Mesodermal cell (in vitro differentiated cells): ENCODE results near the gene SYNE4.
"Not testable (repeated sequence)": the region's sequence is repeated elsewhere in the genome, so short reads cannot be mapped to it uniquely, and the experiment has no call there.

Experiments used
- H3K27ac ChIP-seq: 2 replicates; pipeline ENCODE4 v1.7.0; 2013; ENCODE audit warnings: mild to moderate bottlenecking, low read depth, low read length, moderate library complexity; ENCODE audit not compliant: severe bottlenecking
- H3K36me3 ChIP-seq: 2 replicates; pipeline ENCODE4 v1.7.1; 2013; ENCODE audit warnings: mild to moderate bottlenecking, low read length, moderate library complexity; ENCODE audit not compliant: control insufficient read depth, insufficient read depth
- H3K4me1 ChIP-seq: one replicate; pipeline ENCODE4 v1.7.1; 2013; ENCODE audit warnings: mild to moderate bottlenecking, low read length; ENCODE audit not compliant: insufficient read depth, control insufficient read depth, poor library complexity, severe bottlenecking
- H3K4me3 ChIP-seq: 2 replicates; pipeline ENCODE4 v1.7.0; 2013; ENCODE audit warnings: low read length, control low read depth, mild to moderate bottlenecking; ENCODE audit not compliant: insufficient read depth, poor library complexity, severe bottlenecking; ENCODE audit errors: extremely low read depth
- H3K9me3 ChIP-seq: 2 replicates; pipeline ENCODE4 v1.7.1; 2013; ENCODE audit warnings: mild to moderate bottlenecking, low read length, moderate library complexity; ENCODE audit not compliant: control insufficient read depth
- WGBS, 2 experiments: methylation state at CpG; one replicate each; pipeline ENCODE4 v1.1.5; 2013; ENCODE audit warnings: missing lambda C conversion rate in 2 of 2; ENCODE audit not compliant: insufficient coverage in 2 of 2; 5-methylcytosine and 5-hydroxymethylcytosine counted together

SYNE4 gene

GRCh38 chr19:36041831-36042230 lies 33.2 kb upstream of the SYNE4 start:
- Histone ChIP-seq H3K27ac (peak overlapping the region; percentile 78), H3K4me1 (peaks cover 12% of the 10 kb centered on the region), H3K36me3 (peaks cover 4% of the 10 kb centered on the region), H3K4me3 (no peak overlapping the region), H3K9me3 (no peaks in the 10 kb centered on the region)
- WGBS, 2 experiments = 9 to 80% methylated on average over 1 of the region's 3 CpGs

GRCh38 chr19:36041092-36041491 lies 32.5 kb upstream of the SYNE4 start:
- 91 to 93% methylated on average over 2 to 4 of the region's 6 CpGs for WGBS, 2 experiments
- not testable (repeated sequence) for H3K9me3 ChIP-seq, H3K4me3 ChIP-seq, H3K36me3 ChIP-seq
- H3K27ac ChIP-seq = peak overlapping the region; percentile 78
- peaks cover 12% of the 10 kb centered on the region for H3K4me1 ChIP-seq

DNA sequence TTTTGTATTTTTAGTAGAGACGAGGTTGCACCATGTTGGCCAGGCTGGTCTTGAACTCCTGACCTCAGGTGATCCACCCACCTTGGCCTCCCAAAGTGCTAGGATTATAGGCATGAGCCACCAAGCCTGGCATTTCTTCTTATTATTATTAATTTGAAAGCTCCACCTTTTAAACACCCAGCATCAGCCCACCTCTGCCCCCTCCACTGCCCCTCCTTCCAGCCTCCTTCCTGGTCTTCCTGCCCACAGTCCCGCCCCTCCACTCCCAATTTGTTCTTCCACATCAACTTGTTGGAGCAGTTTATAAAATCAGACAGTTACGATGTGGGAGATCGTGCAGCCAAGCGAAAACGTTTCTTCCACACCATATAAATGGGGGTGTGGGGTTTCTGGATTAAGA lies 31.9 kb upstream of the SYNE4 start:
- H3K4me1 ChIP-seq = peaks cover 12% of the 10 kb centered on the region
- H3K9me3 ChIP-seq = no peaks in the 10 kb centered on the region
- WGBS, 2 experiments = 86 to 100% methylated on average over 2 of the region's 6 CpGs
- peaks cover 4% of the 10 kb centered on the region for H3K36me3 ChIP-seq
- H3K4me3 ChIP-seq = no peak overlapping the region
- H3K27ac ChIP-seq = no peak overlapping the region

DNA sequence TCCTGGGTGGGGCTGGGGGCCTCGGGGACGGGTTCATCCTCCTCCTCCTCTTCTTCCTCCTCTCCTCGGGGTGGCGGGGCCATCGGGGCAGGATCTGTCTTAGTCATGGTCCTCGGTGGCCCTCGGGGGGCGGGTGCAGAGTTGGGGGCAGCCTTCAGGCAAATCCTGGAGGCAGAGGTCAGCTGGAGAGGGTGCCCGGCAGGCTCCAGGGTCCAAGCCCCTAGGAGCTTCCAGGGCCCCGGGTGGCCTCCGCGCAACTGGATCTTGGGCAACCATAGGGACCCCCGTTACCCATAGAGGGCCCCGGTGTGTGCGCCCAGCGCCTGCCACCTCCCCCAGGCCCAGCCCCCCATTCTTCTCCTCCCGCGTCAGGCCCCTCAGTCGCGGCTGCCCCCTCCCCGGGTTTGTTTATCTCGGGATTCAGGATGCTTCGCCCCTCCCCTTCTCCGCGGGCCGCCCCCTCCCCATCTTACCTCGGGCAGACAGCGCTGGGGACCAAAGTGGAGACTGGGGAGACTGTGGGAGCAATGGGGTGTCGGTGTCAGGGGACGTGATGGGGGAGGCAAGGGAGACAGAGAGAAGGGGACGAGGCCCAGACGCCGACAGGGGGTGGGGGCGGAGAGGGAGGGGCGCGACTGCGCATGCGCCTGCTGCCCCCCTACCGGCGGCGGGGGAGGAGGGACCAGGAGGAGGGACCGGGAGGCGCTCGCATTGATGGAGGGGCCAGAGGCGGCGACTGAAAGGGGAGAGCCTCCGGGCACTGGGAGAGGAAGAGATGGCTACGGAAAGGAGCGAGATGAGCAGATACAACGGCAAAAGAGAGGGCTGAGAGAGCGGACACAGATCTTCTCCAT lies 23.9 kb upstream of the SYNE4 start, which contains the start of gene CLIP3:
CLIP3 (minus strand) TSS at position 623 of the 854 bp plus-strand sequence; CDS start at position 107, 516 bp downstream.
- Histone ChIP-seq H3K27ac (no peak within 1 kb of the TSS), H3K36me3 (peaks cover 17% of the 10 kb centered on the region), H3K9me3 (no peaks in the 10 kb centered on the region), H3K4me3 (peak within 1 kb of the TSS; percentile 90), H3K4me1 (peaks cover 4% of the 10 kb centered on the region)
- WGBS, 2 experiments = 4 to 5% methylated on average over 10 to 31 of the region's 51 CpGs

GRCh38 chr19:36031308-36031707 lies 22.7 kb upstream of the SYNE4 start:
- Histone ChIP-seq H3K4me1 (peaks cover 4% of the 10 kb centered on the region), H3K27ac (no peak overlapping the region), H3K4me3 (no peak overlapping the region), H3K9me3 (no peaks in the 10 kb centered on the region), H3K36me3 (peaks cover 28% of the 10 kb centered on the region)
- 95 to 99% methylated on average over 6 of the region's 6 CpGs for WGBS, 2 experiments

- Histone ChIP-seq H3K9me3 (no peaks in the 10 kb centered on the region), H3K27ac (no peak overlapping the region), H3K4me3 (no peak overlapping the region), H3K4me1 (peaks cover 4% of the 10 kb centered on the region), H3K36me3 (peaks cover 28% of the 10 kb centered on the region)
- WGBS, 2 experiments = 91 to 92% methylated on average over 4 to 5 of the region's 8 CpGs
Measured at GRCh38 chr19:36030264-36031148, 21.9 kb upstream of the SYNE4 start.

DNA sequence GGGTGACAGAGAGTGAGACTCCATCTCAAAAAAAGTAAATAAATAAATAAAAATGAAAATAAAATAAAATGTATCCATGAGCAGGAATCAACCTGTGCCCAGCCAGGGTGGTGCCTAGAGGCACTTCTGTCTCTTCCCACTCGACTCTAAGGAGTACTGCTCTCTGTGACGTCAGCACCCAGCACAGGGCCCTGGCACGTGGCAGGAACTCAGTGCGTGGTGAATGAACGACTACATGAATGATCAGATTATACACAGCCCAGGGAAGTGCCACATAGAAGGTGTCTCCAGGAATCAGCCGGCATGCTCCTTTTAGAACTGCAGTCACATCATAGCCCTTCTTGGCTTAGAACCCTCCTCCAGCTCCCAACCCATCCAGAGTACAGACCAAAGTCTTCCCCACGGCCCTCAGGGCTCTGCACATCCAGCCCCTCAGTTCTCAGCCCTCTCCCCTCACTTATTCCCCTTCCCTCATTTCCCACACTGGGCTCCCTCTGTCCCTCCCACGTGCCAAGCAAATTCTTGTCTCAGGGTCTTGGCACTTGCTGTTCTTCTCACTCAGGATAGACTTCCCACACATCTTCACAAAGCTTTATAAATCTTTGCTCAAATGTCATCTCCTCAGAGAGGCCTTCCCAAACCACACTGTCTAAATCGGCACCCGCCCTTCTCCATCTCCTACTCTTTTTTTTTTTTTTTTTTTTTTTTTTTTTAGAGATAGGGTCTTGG lies 19.9 kb upstream of the SYNE4 start:
- no peak overlapping the region for H3K27ac ChIP-seq
- H3K36me3 ChIP-seq = peaks cover 41% of the 10 kb centered on the region
- no peaks in the 10 kb centered on the region for H3K9me3 ChIP-seq
- no peak overlapping the region for H3K4me3 ChIP-seq
- H3K4me1 ChIP-seq = peaks cover 4% of the 10 kb centered on the region
- WGBS, 2 experiments = 87% methylated on average over 7 to 8 of the region's 10 CpGs

GRCh38 chr19:36027696-36028095 lies 19.1 kb upstream of the SYNE4 start:
- Histone ChIP-seq H3K36me3 (peaks cover 45% of the 10 kb centered on the region), H3K4me1 (peaks cover under 1% of the 10 kb centered on the region), H3K4me3 (no peak overlapping the region), H3K9me3 (no peaks in the 10 kb centered on the region), H3K27ac (no peak overlapping the region)
- 95% methylated on average over 6 of the region's 6 CpGs for WGBS, 2 experiments

GRCh38 chr19:36026091-36026876 lies 17.7 kb upstream of the SYNE4 start:
- 94 to 97% methylated on average over 44 to 48 of the region's 49 CpGs for WGBS, 2 experiments
- peaks cover 57% of the 10 kb centered on the region for H3K36me3 ChIP-seq
- no peak overlapping the region for H3K27ac ChIP-seq
- H3K9me3 ChIP-seq = no peaks in the 10 kb centered on the region
- no peaks in the 10 kb centered on the region for H3K4me1 ChIP-seq
- H3K4me3 ChIP-seq = no peak overlapping the region

- 80% methylated on average over 1 of the region's 1 CpG; no CpG with 5 or more reads in 1 of the 2 experiments for WGBS, 2 experiments
- H3K27ac ChIP-seq = no peak overlapping the region
- no peaks in the 10 kb centered on the region for H3K4me1 ChIP-seq
- peaks cover 60% of the 10 kb centered on the region for H3K36me3 ChIP-seq
- H3K4me3 ChIP-seq = no peak overlapping the region
- no peaks in the 10 kb centered on the region for H3K9me3 ChIP-seq
Measured at GRCh38 chr19:36025541-36025940, 16.9 kb upstream of the SYNE4 start.
